ENCODE results near the gene KIAA2012. TPM values are rescaled to one million over a fixed set of nuclear protein-coding genes. Genes with fewer than 3 reads are reported as not detected.

The KIAA2012 gene
- total and polyA plus RNA-seq, 2 of the 4 experiments (the other 2 are of a cell fraction): under 0.01 to 0.09 TPM

GRCh38 chr2:202133909-202134265, 60.8 kb downstream of the KIAA2012 start:
- Histone ChIP-seq H3K9me1 (ENCODE audit: insufficient read depth, low read length) (peaks cover 12% of the 10 kb centered on the region), H2BK120ac (ENCODE audit: low read depth, low read length) (peak overlapping the region; percentile 98), H3K4me1 (ENCODE audit: control insufficient read depth, insufficient read depth, low read length) (peaks cover 17% of the 10 kb centered on the region), H3K4me3 (ENCODE audit: insufficient read depth, low read depth, low read length) (no peak overlapping the region), H3K9ac (ENCODE audit: low read depth, low read length) (no peak overlapping the region), H3K18ac (ENCODE audit: low read depth, low read length) (peak overlapping the region; percentile 22), H3K56ac (ENCODE audit: extremely low read depth, insufficient read depth, low read length) (peak overlapping the region; percentile 80; the same call in 1 of the 2 replicates), H3K14ac (replicated peaks; ENCODE audit: low read depth, low read length) (peak overlapping the region; percentile 44), H2BK20ac (ENCODE audit: low read depth, low read length) (peak overlapping the region; percentile 67), H2AK5ac (ENCODE audit: low read depth, low read length) (peak overlapping the region; percentile 95), H3K27me3 (ENCODE audit: control insufficient read depth, insufficient read depth, low read length) (no peaks in the 10 kb centered on the region), H4K20me1 (ENCODE audit: insufficient read depth, low read length) (no peaks in the 10 kb centered on the region), H4K5ac (ENCODE audit: low read depth, low read length) (peak overlapping the region; percentile 90), H4K8ac (ENCODE audit: low read depth in 2 of 2, low read length in 2 of 2) (peak overlapping the region; percentile 12 to 94; a peak in 3 of 4 replicates), H3K4me2 (ENCODE audit: low read depth, low read length) (no peak overlapping the region), H3K4ac (ENCODE audit: low read depth, low read length) (peak overlapping the region; percentile 98), H3K27ac (ENCODE audit: insufficient read depth, low read length) (peak overlapping the region; percentile 86), H4K91ac (ENCODE audit: insufficient read depth, low read depth, low read length) (peak overlapping the region; percentile 98), H3K36me3 (ENCODE audit: control insufficient read depth, insufficient read depth, low read length) (no peaks in the 10 kb centered on the region), H3K79me1 (ENCODE audit: low read depth in 1 of 2, low read length in 2 of 2) (0 out of 4 replicates have a peak, but pooled peaks cover 0 to 5% of the 10 kb centered on the region in 2 experiments), H3K23ac (ENCODE audit: low read depth, low read length) (peak overlapping the region; percentile 25), H2AK9ac (replicated peaks; ENCODE audit: low read depth, low read length, poor library complexity) (peak overlapping the region; percentile 23), H3K9me3 (ENCODE audit: control insufficient read depth, insufficient read depth, low read length) (no peaks in the 10 kb centered on the region), H2AFZ (replicated peaks; ENCODE audit: low read length, poor library complexity) (no peak overlapping the region), H2BK5ac (ENCODE audit: low read depth, low read length, poor library complexity, severe bottlenecking) (peak overlapping the region; percentile 98), H2BK15ac (ENCODE audit: low read depth, low read length) (peak overlapping the region; percentile 52; the same call in 2 of the 3 replicates)
- intact Hi-C loops (cut with micrococcal nuclease) (loop anchor here (2.0 kb wide), 1 partner anchor 19 kb away; no protein-coding TSS in a partner anchor), dilution Hi-C loops (cut with HindIII; ENCODE audit: low sequenced_read_pairs, unreplicated experiment) (no loop called here), in situ Hi-C loops (cut with MboI; ENCODE audit: low sequenced_read_pairs) (no loop called here)
- peak; percentile 53 for DNase-seq
- BruUV-seq (replicated peaks): no TSS peak
- ChIA-PET POLR2A (ENCODE audit: unreplicated experiment) (no interaction called here), CTCF (interaction anchor here (1.6 kb wide), 1 partner anchor 30 kb away, joined by 3 read pairs; no protein-coding TSS in a partner anchor)
- ATAC-seq (ENCODE audit: low read depth): no peak
- TF ChIP-seq MAFK (IDR thresholded peaks at IDR 0.05; ENCODE audit: low read depth, low read length): no peak
- TF ChIP-seq RCOR1 (IDR thresholded peaks at IDR 0.05; ENCODE audit: insufficient replicate concordance, low read length): no peak
- TF ChIP-seq SMC3 (IDR thresholded peaks at IDR 0.05; ENCODE audit: low read depth, low read length): no peak
- TF ChIP-seq CTCF (conservative IDR thresholded peaks at IDR 0.05; ENCODE audit: low read depth, low read length): no peak
- TF ChIP-seq CEBPB (IDR thresholded peaks at IDR 0.05; ENCODE audit: low read depth, low read length): peak; percentile 23; the same call in 1 of the 2 replicates
- TF ChIP-seq MXI1 (IDR thresholded peaks at IDR 0.05; ENCODE audit: borderline replicate concordance, low read depth, low read length): no peak
- no peak for TF ChIP-seq MAZ (IDR thresholded peaks at IDR 0.05; ENCODE audit: borderline replicate concordance, low read depth, low read length)

All from IMR-90 (cell line).